ENCODE data around the gene MAPK12. TPM values are rescaled to one million over a fixed set of nuclear protein-coding genes. Genes with fewer than 3 reads are reported as not detected.

MAPK12 gene
- total and polyA plus RNA-seq, 2 of the 8 experiments (the other 6 are each of a cell fraction or from before 2014, with no cell fraction given), result 17.3 to 20.3 TPM

DNA sequence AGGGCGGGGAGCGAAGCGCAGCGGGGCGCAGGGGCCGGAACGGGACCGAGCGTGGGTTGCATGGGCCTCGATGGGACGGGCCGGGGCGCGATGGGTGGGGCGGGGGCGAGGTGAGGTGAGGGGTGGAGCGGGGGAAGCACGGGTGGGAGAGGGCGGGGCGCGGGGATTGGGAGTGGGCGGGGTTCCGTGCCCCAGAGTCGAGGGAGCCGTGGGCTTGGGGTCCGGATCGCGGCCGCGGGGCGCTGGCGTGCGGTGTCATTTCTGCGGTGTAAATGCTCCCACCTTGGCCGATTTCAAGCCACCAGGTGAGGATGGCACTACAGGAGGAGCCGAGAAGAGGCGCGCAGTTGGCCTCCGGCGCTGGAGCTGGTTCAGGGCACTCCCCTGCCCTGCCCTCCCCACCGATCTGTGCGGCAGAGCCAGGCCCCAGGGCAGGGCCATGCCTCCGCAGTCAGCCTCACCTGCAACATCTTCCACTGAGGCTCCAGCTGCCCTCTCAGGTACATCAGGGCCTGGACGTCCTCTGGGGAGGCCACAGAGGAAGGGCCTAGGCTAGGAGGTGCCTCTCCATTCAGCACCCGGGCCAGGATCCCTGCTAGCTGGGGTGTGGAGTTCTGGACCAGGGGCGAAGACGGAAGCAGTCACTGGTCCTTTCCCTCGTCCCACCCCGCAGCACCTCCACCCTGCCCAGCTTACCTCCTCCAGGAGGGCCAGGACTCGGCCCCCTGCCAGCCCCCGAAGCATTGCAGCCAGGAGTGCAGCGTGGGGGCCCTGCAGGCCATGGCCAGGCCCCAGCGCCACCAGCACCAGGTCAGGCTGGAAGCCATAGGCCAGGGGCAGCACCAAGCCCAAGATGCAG, 16.0 kb downstream of the MAPK12 start (continued):
- no peak for TF ChIP-seq SP4 (IDR thresholded peaks at IDR 0.05; ENCODE audit: low read length)

Measured in H1 (cell line).